SK-N-SH treated with all-trans-retinoic acid at 6 μM for 48 hours (cell line): Measurements from ENCODE around the gene GATAD1.

Experiments
- ATAC-seq: fragments of 200-7000 bp; cut with Tn5 transposase; 3 replicates; pipeline ENCODE4 v1.9.1; 2020; ENCODE audit warnings: mild to moderate bottlenecking, moderate library complexity
- ARNTL ChIP-seq: fragments of 450-650 bp; formaldehyde crosslinking; IDR thresholded peaks from 2 replicates; pipeline ENCODE4 v1.5.0; 2020; ENCODE audit warnings: low read depth, mild to moderate bottlenecking, moderate library complexity, borderline replicate concordance
- BACH2 ChIP-seq: fragments of 250-450 bp; sonication (Bioruptor Pico); IDR thresholded peaks from 2 replicates; pipeline ENCODE4 v1.9.0; 2021; ENCODE audit warnings: mild to moderate bottlenecking, borderline replicate concordance
- CREB5 ChIP-seq: fragments of 250-450 bp; sonication (Bioruptor Pico); IDR thresholded peaks from 2 replicates; pipeline ENCODE4 v1.5.1; 2020; ENCODE audit warnings: low read depth, mild to moderate bottlenecking, moderate library complexity
- CSDC2 ChIP-seq: fragments of 250-450 bp; sonication (Bioruptor Pico); IDR thresholded peaks from 2 replicates; pipeline ENCODE4 v1.5.0; 2020; ENCODE audit warnings: mild to moderate bottlenecking, moderate library complexity
- ESRRG ChIP-seq: fragments of 250-450 bp; sonication (Bioruptor Pico); IDR thresholded peaks from 2 replicates; pipeline ENCODE4 v1.6.1; 2021; ENCODE audit warnings: mild to moderate bottlenecking
- GLIS3 ChIP-seq: fragments of 250-450 bp; sonication (Bioruptor Pico); IDR thresholded peaks from 2 replicates; pipeline ENCODE4 v1.5.0; 2020; ENCODE audit warnings: mild to moderate bottlenecking, moderate library complexity
- PPARA ChIP-seq: fragments of 250-450 bp; sonication (Bioruptor Pico); IDR thresholded peaks from 2 replicates; pipeline ENCODE4 v1.5.0; 2020; ENCODE audit warnings: mild to moderate bottlenecking, borderline replicate concordance
- RARB ChIP-seq: fragments of 250-450 bp; sonication (Bioruptor Pico); IDR thresholded peaks from 2 replicates; pipeline ENCODE4 v1.8.0; 2021; ENCODE audit warnings: mild to moderate bottlenecking, moderate library complexity
- SNAI2 ChIP-seq: fragments of 250-450 bp; sonication (Bioruptor Pico); IDR thresholded peaks from 2 replicates; pipeline ENCODE4 v1.5.0; 2020; ENCODE audit warnings: mild to moderate bottlenecking, moderate library complexity
- TCF4 ChIP-seq: fragments of 250-450 bp; sonication (Bioruptor Pico); IDR thresholded peaks from 2 replicates; pipeline ENCODE4 v1.8.0; 2021; ENCODE audit warnings: mild to moderate bottlenecking, moderate library complexity, borderline replicate concordance
- TOX ChIP-seq: fragments of 250-450 bp; sonication (Bioruptor Pico); IDR thresholded peaks from 2 replicates; pipeline ENCODE4 v1.8.0; 2021; ENCODE audit warnings: mild to moderate bottlenecking, moderate library complexity, borderline replicate concordance
- ZC3H10 ChIP-seq: fragments of 250-450 bp; sonication (Bioruptor Pico); IDR thresholded peaks from 2 replicates; pipeline ENCODE4 v1.5.1; 2021; ENCODE audit warnings: mild to moderate bottlenecking, moderate library complexity
- ZFP3 ChIP-seq: fragments of 250-450 bp; sonication (Bioruptor Pico); IDR thresholded peaks from 2 replicates; pipeline ENCODE4 v1.5.0; 2020; ENCODE audit warnings: mild to moderate bottlenecking, moderate library complexity
- ZNF565 ChIP-seq: fragments of 450-650 bp; formaldehyde crosslinking; conservative IDR thresholded peaks from 2 replicates; pipeline ENCODE4 v1.5.0; 2020; ENCODE audit warnings: low read depth, mild to moderate bottlenecking, moderate library complexity
- ZNF70 ChIP-seq: fragments of 450-650 bp; formaldehyde crosslinking; IDR thresholded peaks from 2 replicates; pipeline ENCODE4 v1.5.0; 2020; ENCODE audit warnings: mild to moderate bottlenecking, moderate library complexity
- ZNF8 ChIP-seq: fragments of 450-650 bp; formaldehyde crosslinking; IDR thresholded peaks from 2 replicates; pipeline ENCODE4 v1.5.0; 2020; ENCODE audit warnings: mild to moderate bottlenecking, moderate library complexity
- TF ChIP-seq, protein P1 (sequence below): fragments of 250-450 bp; sonication (Bioruptor Pico); IDR thresholded peaks from 2 replicates; pipeline ENCODE4 v1.5.0; 2020; ENCODE audit warnings: mild to moderate bottlenecking, moderate library complexity
- TF ChIP-seq, protein P2 (sequence below): fragments of 250-450 bp; sonication (Bioruptor Pico); IDR thresholded peaks from 2 replicates; pipeline ENCODE4 v1.8.0; 2021; ENCODE audit warnings: low read depth, mild to moderate bottlenecking, moderate library complexity, borderline replicate concordance
- TF ChIP-seq, protein P3 (sequence below): fragments of 250-450 bp; sonication (Bioruptor Pico); IDR thresholded peaks from 2 replicates; pipeline ENCODE4 v1.5.1; 2021; ENCODE audit warnings: mild to moderate bottlenecking, moderate library complexity

GATAD1 gene

DNA sequence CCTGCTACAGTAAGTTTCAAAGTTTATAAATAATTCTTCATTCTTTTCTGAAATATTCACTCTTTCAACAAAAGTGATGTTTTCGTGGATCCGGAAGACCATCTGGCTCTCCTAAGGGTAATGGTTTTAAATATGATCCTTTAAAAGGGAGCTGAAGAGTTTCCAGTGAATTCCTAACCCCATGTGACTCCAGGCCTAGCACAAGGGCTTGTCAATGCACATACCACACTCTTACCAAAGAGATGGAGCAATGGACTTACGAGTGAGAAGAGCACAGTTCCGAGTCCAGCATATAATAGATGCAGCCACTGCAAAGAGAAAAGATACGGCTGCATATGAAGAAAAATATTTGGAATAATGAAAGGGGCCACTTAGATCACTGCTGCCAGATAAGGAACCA, 32.1 kb upstream of the GATAD1 start:
- ATAC-seq, result no peak
- TF ChIP-seq, protein P1, sequence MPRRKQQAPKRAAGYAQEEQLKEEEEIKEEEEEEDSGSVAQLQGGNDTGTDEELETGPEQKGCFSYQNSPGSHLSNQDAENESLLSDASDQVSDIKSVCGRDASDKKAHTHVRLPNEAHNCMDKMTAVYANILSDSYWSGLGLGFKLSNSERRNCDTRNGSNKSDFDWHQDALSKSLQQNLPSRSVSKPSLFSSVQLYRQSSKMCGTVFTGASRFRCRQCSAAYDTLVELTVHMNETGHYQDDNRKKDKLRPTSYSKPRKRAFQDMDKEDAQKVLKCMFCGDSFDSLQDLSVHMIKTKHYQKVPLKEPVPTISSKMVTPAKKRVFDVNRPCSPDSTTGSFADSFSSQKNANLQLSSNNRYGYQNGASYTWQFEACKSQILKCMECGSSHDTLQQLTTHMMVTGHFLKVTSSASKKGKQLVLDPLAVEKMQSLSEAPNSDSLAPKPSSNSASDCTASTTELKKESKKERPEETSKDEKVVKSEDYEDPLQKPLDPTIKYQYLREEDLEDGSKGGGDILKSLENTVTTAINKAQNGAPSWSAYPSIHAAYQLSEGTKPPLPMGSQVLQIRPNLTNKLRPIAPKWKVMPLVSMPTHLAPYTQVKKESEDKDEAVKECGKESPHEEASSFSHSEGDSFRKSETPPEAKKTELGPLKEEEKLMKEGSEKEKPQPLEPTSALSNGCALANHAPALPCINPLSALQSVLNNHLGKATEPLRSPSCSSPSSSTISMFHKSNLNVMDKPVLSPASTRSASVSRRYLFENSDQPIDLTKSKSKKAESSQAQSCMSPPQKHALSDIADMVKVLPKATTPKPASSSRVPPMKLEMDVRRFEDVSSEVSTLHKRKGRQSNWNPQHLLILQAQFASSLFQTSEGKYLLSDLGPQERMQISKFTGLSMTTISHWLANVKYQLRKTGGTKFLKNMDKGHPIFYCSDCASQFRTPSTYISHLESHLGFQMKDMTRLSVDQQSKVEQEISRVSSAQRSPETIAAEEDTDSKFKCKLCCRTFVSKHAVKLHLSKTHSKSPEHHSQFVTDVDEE (CRISPR knock-in tag), result no peak
- no peak for TF ChIP-seq ZFP3
- TF ChIP-seq ZC3H10 (CRISPR knock-in tag), result no peak
- TF ChIP-seq ESRRG, result no peak
- TF ChIP-seq ZNF70, result no peak
- TF ChIP-seq, protein P2, sequence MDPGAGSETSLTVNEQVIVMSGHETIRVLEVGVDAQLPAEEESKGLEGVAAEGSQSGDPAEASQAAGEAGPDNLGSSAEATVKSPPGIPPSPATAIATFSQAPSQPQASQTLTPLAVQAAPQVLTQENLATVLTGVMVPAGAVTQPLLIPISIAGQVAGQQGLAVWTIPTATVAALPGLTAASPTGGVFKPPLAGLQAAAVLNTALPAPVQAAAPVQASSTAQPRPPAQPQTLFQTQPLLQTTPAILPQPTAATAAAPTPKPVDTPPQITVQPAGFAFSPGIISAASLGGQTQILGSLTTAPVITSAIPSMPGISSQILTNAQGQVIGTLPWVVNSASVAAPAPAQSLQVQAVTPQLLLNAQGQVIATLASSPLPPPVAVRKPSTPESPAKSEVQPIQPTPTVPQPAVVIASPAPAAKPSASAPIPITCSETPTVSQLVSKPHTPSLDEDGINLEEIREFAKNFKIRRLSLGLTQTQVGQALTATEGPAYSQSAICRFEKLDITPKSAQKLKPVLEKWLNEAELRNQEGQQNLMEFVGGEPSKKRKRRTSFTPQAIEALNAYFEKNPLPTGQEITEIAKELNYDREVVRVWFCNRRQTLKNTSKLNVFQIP (CRISPR knock-in tag), result no peak
- no peak for TF ChIP-seq SNAI2
- TF ChIP-seq, protein P3, sequence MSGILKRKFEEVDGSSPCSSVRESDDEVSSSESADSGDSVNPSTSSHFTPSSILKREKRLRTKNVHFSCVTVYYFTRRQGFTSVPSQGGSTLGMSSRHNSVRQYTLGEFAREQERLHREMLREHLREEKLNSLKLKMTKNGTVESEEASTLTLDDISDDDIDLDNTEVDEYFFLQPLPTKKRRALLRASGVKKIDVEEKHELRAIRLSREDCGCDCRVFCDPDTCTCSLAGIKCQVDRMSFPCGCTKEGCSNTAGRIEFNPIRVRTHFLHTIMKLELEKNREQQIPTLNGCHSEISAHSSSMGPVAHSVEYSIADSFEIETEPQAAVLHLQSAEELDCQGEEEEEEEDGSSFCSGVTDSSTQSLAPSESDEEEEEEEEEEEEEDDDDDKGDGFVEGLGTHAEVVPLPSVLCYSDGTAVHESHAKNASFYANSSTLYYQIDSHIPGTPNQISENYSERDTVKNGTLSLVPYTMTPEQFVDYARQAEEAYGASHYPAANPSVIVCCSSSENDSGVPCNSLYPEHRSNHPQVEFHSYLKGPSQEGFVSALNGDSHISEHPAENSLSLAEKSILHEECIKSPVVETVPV (CRISPR knock-in tag), result no peak
- TF ChIP-seq ZNF565, result no peak
- TF ChIP-seq BACH2 (CRISPR knock-in tag), result no peak
- TF ChIP-seq ARNTL (CRISPR knock-in tag), result no peak

DNA sequence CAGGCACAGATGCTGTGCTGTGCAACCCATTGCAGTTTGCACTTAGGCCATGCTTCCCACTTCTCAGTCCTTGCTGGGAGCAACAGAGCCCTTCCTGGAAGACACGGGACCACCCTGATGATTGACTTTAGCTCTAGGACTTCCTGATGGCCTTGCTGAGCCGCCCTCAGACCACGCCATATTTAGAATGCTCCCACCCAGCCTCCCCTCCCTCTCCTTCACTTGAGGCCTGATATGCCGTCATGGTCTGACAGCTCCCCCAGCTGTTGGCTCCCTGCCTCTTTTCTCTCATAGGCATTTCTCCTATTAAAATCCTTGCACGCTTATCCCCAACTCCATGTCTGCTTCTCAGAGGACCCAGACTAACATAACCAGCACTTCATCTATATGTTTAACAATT, 29.4 kb upstream of the GATAD1 start:
- no peak for ATAC-seq
- TF ChIP-seq TOX (CRISPR knock-in tag), result no peak
- TF ChIP-seq, protein P1 (CRISPR knock-in tag), result no peak
- no peak for TF ChIP-seq ESRRG
- no peak for TF ChIP-seq ARNTL (CRISPR knock-in tag)
- no peak for TF ChIP-seq BACH2 (CRISPR knock-in tag)
- TF ChIP-seq PPARA (CRISPR knock-in tag), result no peak
- no peak for TF ChIP-seq ZNF8 (CRISPR knock-in tag)
- no peak for TF ChIP-seq GLIS3

DNA sequence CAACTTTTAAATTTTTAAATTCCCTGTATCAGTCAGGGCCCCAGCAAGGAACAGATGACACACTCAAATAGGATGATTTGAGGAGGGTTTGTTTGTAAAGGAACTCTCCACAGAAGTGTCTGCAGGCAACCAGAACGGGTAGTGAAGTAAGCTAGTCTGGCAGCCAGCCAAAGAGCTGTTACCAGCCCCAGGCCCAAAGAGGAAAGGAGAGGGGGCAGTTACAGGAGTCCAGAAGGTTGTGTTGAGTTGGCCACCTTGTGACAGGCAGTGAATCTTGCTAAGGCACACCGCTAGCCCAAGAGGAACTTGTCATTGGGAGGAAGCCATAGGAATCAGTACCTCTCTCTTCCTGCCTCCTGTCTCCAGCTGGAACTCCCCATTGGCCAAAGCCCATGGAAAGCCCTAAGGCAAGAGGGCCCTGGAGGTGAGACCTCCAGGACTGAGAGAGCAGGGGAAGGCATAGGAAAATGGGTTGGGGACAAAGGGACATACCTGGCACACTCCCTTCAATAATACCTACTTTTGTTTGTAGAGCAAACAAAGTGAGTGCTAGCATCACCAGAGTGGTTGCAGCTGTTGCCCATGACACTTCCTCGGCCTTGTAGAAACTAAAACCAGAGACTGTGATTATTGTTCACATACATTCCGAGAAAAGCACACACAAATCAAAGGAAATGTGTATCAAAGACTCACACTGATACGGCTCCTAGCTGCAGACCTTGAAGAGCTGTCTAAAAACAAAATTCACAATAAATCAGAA, 25.4 kb upstream of the GATAD1 start:
- ATAC-seq, result no peak
- TF ChIP-seq RARB (CRISPR knock-in tag), result no peak
- TF ChIP-seq TCF4 (CRISPR knock-in tag), result no peak
- TF ChIP-seq SNAI2, result no peak
- no peak for TF ChIP-seq CSDC2 (CRISPR knock-in tag)
- TF ChIP-seq, protein P2 (CRISPR knock-in tag), result no peak
- no peak for TF ChIP-seq ESRRG
- TF ChIP-seq, protein P3 (CRISPR knock-in tag), result no peak
- TF ChIP-seq, protein P1 (CRISPR knock-in tag), result no peak
- TF ChIP-seq CREB5 (CRISPR knock-in tag), result no peak
- TF ChIP-seq PPARA (CRISPR knock-in tag), result no peak
- no peak for TF ChIP-seq ZNF70
